H4 (cell line): ENCODE data around the gene PC. TPM values are rescaled to one million over a fixed set of nuclear protein-coding genes. Genes with fewer than 3 reads are reported as not detected.
A peak's percentile ranks its signal among the peaks of the same experiment; 100 is the strongest.

Experiments used
- DNase-seq: peaks from one replicate; pipeline ENCODE4 v3.0.0-alpha.2; 2015; ENCODE audit warnings: low spot score
- total RNA-seq: library from RNA; depleted of rRNA; stranded (reverse); fragments of >200 nt; shearing (Covaris generic); gene quantifications from 2 replicates; pipeline ENCODE4 v1.2.3, GENCODE V29; 2014

The PC gene
- total RNA-seq, 1 experiment from 2014 or later, result 17.1 TPM

GRCh38 chr11:66853242-66854229 is 104.6 kb downstream of the PC start:
- no peak for DNase-seq

- no peak for DNase-seq
Measured at GRCh38 chr11:66852466-66853241, 105.5 kb downstream of the PC start.

- DNase-seq, result no peak
Measured at GRCh38 chr11:66851698-66852465, 106.3 kb downstream of the PC start.

GRCh38 chr11:66851239-66851596 is 107.0 kb downstream of the PC start:
- DNase-seq, result no peak

GRCh38 chr11:66850588-66851238 is 107.5 kb downstream of the PC start:
- DNase-seq, result no peak

GRCh38 chr11:66850235-66850587 is 108.0 kb downstream of the PC start:
- DNase-seq, result no peak

GRCh38 chr11:66849501-66850234 is 108.5 kb downstream of the PC start:
- no peak for DNase-seq

DNA sequence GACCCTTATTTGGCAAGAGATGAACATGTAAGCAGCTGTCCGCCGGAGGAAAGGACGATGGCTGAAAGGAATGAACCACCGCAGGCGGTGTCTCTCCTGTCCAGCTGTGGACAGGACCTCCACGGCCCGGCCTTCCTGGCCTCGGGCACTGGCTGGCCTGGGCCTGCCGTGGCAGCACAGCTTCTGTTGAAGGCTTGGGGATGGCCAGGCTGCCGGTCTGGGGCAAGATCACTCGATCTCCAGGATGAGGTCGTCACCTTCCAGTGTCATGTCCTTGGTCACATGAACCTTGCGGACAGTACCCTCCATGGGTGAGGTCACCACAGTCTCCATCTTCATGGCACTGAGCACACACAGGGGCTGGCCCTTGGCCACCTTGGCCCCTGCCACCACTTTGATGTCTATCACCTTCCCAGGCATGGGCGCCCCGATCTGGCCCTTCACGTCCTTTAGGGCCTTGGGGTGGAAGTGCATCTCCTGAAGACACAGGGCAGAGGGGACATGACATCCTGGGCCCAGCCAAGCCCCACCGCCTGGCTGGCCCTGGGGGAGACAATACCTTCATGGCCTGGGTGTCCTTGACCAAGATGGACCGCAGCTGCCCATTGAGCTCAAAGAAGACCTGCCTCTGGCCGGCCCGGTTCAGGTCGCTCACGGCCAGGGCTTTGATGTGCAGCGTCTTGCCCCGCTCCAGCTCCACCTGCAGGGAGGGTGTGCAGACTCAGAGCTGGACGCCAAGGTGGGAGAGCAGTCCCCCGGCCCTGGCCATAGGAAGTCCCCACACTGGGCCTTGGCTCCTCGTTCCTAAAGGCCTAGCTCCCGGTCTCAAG is 109.3 kb downstream of the PC start:
- no peak for DNase-seq

- DNase-seq, result no peak
Measured at GRCh38 chr11:66847461-66848232, 110.5 kb downstream of the PC start.

DNA sequence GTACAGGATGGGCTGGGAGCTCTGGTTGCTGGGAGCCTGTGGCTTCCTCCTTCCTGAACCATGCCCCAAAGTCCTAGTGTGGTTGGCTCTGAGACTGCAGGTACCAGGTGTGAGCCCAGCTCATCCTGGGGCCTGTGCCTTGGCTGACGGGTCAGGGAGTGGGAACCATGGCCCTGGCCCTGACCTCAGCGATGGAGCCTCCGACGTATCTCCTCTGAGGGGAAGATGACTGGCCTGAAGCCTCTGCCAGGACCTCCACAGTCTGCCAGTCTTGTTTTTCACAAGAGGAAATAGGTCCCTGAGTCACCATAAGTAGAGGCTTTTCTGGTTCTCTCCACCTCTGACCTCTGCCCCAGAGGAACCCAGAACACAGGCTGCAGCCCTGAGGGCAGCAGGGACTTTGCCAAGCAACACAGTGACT is 111.5 kb downstream of the PC start:
- no peak for DNase-seq

DNA sequence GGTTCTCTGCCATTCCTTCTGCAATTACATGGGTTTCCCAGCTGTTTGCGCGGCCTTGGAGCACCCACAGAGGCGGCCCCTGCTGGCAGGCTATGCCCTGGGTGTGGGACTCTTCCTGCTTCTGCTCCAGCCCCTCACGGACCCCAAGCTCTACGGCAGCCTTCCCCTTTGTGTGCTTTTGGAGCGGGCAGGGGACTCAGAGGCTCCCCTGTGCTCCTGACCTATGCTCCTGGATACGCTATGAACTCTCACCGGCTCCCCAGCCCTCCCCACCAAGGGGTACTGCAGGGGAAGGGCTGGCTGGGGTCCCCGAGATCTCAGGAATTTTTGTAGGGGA is 112.3 kb downstream of the PC start:
- no peak for DNase-seq

DNA sequence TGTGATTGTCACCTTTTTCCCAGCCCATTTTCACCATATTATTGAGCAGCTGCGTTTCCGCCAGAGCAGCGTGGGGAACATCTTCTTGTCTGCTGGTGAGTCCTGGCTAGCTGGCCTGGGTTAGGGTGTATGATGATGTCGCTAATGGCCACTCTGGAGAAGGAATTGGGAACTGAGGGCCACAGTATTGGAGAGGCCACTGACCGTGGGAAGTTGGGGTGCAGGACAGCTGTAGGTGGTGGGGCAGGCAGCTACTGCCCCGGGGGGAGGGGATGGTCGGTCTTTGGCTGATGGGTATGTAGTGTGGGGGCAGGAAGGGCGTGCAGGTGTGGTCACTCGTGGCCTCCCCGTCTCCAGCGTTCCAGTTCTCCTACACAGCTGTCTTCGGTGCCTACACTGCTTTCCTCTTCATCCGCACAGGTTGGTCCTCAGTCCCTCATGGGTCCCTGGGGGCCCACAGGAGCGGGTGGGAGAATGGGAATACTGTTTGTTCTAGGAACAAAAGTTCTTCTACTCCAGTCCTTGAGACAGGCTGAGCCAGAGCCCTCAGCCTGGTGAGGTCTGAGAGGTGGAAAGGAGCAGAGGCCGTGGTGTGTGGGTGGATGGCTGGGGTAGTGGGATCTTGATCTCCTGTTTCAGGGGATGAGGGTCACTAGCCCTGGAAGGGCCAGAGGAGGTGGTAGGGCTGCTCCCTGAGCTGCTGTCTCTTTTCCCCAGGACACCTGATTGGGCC is 112.9 kb downstream of the PC start:
- DNase-seq, result no peak

DNA sequence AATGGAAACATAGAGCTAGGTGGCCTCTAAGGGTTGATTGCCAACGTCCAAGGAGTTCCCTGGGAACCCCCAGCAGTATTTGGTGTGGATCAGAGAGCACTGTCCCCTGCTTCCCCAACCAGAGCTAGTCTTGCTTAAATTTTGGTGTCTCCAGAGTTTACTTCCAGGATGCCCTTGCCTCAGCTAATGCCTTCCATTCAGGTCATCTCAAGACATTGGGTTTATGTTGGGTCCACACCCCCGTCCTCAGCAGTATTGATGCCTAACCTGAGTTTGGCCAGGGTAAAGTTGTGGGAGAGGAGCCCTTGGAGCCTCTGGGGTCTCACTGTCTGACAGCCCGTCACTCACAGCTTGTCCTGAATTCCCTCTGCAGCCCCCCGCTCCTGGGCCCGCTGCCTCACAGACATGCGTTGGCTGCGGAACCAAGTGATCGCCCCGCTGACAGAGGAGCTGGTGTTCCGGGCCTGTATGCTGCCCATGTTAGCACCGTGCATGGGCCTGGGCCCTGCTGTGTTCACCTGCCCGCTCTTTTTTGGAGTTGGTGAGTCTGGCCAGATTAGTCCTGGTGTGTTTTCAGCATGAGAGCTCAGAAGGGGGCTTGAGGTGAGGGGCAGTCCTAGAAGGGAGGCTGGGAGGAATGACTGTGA is 113.6 kb downstream of the PC start:
- DNase-seq, result no peak

- DNase-seq, result no peak
Measured at GRCh38 chr11:66843776-66844495, 114.2 kb downstream of the PC start.

- peak; percentile 81 for DNase-seq
Measured at GRCh38 chr11:66842896-66843775, 115.0 kb downstream of the PC start, which contains the start of gene RCE1. Gene RCE1 (plus strand): TSS chr11:66843441. CDS start chr11:66843456, 15 bp downstream.

- DNase-seq, result no peak
Measured at GRCh38 chr11:66842501-66842895, 115.7 kb downstream of the PC start.
